ENCODE measurements around the gene CDC25B. TPM values are rescaled to one million over a fixed set of nuclear protein-coding genes. Genes with fewer than 3 reads are reported as not detected.

CDC25B gene
- total and polyA plus RNA-seq, 2 of the 13 experiments (the other 11 are each of a cell fraction or from before 2014, with no cell fraction given) = 14.5 to 19.4 TPM

DNA sequence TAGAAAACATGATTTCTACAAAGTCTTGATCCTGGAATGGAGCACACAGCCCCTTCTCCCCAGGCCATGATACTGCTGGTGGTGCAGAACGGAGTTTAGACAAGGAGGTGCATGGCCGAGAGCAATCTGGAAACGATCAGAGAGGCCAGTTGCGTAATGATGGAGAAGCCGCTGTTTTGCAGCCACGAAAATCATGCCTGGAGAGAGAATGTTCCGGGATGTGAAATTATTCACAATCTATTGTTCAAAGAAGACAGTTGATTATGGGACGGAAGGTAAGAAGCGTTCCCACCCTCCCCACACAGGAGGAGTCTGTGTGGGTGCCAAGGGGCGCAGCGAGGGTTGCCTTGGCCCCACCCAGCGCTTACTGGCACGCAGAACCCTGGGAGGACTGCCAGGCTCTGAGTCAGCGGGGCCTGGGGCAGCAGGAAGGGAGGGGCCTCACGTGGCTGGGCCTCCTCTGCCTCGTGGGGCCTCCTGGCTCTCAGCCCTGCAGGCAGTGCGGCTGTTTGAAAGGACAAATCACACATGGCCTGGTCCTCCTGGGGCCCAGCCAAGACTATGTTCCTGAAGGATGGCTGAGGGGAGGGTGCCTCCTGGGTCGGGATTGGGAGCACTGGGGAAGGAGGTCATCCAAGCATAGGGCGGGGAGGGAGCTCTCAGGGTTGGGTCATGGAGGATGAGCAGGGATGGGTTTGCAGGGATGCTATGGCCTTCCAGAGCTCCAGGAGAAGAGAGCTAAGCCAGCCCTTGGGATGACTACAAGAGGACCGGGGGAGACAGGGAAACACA, 15.6 kb downstream of the CDC25B start (continued):
- no peak for TF ChIP-seq ADNP (CRISPR knock-in tag; IDR thresholded peaks at IDR 0.05)
- TF ChIP-seq TARDBP (CRISPR knock-in tag; IDR thresholded peaks at IDR 0.05) = peak; percentile 94
- no peak for TF ChIP-seq SRF (IDR thresholded peaks at IDR 0.05; ENCODE audit: low read depth, low read length)
- peak; percentile 92 for TF ChIP-seq ZMYM2 (CRISPR knock-in tag; IDR thresholded peaks at IDR 0.05)
- peak; percentile 84; the same call in 1 of the 2 replicates for TF ChIP-seq ZNF276 (CRISPR knock-in tag; IDR thresholded peaks at IDR 0.05; ENCODE audit: low read depth)
- TF ChIP-seq KLF15 (CRISPR knock-in tag; IDR thresholded peaks at IDR 0.05; ENCODE audit: borderline replicate concordance) = peak; percentile 96
- no peak for TF ChIP-seq EZH2 (conservative IDR thresholded peaks at IDR 0.05; ENCODE audit: low read depth, low read length)
- TF ChIP-seq KAT2B (IDR thresholded peaks at IDR 0.05; ENCODE audit: borderline replicate concordance, low read depth, low read length) = no peak
- TF ChIP-seq ZNF558 (CRISPR knock-in tag; IDR thresholded peaks at IDR 0.05; ENCODE audit: borderline replicate concordance) = peak; percentile 87; the same call in 1 of the 2 replicates
- TF ChIP-seq TRIM22 (IDR thresholded peaks at IDR 0.05) = no peak
- TF ChIP-seq HOXD1 (CRISPR knock-in tag; IDR thresholded peaks at IDR 0.05) = peak; percentile 96
- peak; percentile 90 for TF ChIP-seq ZNF746 (CRISPR knock-in tag; IDR thresholded peaks at IDR 0.05)
- no peak for TF ChIP-seq ELF4 (CRISPR knock-in tag; IDR thresholded peaks at IDR 0.05; ENCODE audit: borderline replicate concordance)
- TF ChIP-seq ZBTB8A (CRISPR knock-in tag; IDR thresholded peaks at IDR 0.05; ENCODE audit: borderline replicate concordance, low read depth) = peak; percentile 61; the same call in 1 of the 2 replicates
- peak; percentile 98; the same call in 1 of the 2 replicates for TF ChIP-seq ZBTB20 (CRISPR knock-in tag; IDR thresholded peaks at IDR 0.05; ENCODE audit: borderline replicate concordance, low read depth)
- TF ChIP-seq ZNF143 (CRISPR knock-in tag; IDR thresholded peaks at IDR 0.05) = peak; percentile 77
- peak; percentile 95 for TF ChIP-seq EED (CRISPR knock-in tag; IDR thresholded peaks at IDR 0.05)
- TF ChIP-seq KAT7 (CRISPR knock-in tag; IDR thresholded peaks at IDR 0.05; ENCODE audit: borderline replicate concordance) = peak; percentile 78; the same call in 1 of the 2 replicates
- TF ChIP-seq SIN3A (IDR thresholded peaks at IDR 0.05; ENCODE audit: borderline replicate concordance, low read depth, low read length) = no peak
- TF ChIP-seq GABPB1 (CRISPR knock-in tag; IDR thresholded peaks at IDR 0.05) = peak; percentile 91
- peak; percentile 97 for TF ChIP-seq ZNF724P (CRISPR knock-in tag; IDR thresholded peaks at IDR 0.05; ENCODE audit: borderline replicate concordance)
- TF ChIP-seq NR1H2 (CRISPR knock-in tag; IDR thresholded peaks at IDR 0.05; ENCODE audit: borderline replicate concordance, low read depth) = no peak
- TF ChIP-seq SOX6 (IDR thresholded peaks at IDR 0.05) = no peak
- peak; percentile 85 for TF ChIP-seq SOX6 (CRISPR knock-in tag; IDR thresholded peaks at IDR 0.05)
- no peak for TF ChIP-seq CCAR2 (optimal IDR thresholded peaks at IDR 0.05; ENCODE audit: low read depth, low read length)
- TF ChIP-seq ZNF761 (CRISPR knock-in tag; conservative IDR thresholded peaks at IDR 0.05) = peak; percentile 92
- peak; percentile 22; the same call in 1 of the 2 replicates for TF ChIP-seq STAG1 (CRISPR knock-in tag; IDR thresholded peaks at IDR 0.05)
- TF ChIP-seq KLF16 (CRISPR knock-in tag; IDR thresholded peaks at IDR 0.05) = peak in 1 of 2 experiments; percentile 99; a peak in 2 of 4 replicates
- no peak for TF ChIP-seq ZNF10 (CRISPR knock-in tag; IDR thresholded peaks at IDR 0.05; ENCODE audit: borderline replicate concordance, low read depth)

Measured in HepG2 (cell line).